Measurements from ENCODE around the gene MBP. TPM values are rescaled to one million over a fixed set of nuclear protein-coding genes. Genes with fewer than 3 reads are reported as not detected.

The MBP gene
- total and polyA plus RNA-seq, 2 experiments from 2014 or later: 18.4 to 22.9 TPM

- Histone ChIP-seq H3F3A (replicated peaks; ENCODE audit: low read depth) (no peaks in the 10 kb centered on the region), H3K79me2 (replicated peaks; ENCODE audit: insufficient read depth) (no peaks in the 10 kb centered on the region), H3K27me3 (ENCODE audit: insufficient read depth) (no peaks in the 10 kb centered on the region), H3K4me1 (ENCODE audit: insufficient read depth) (peaks cover 27% of the 10 kb centered on the region), H3K9me2 (ENCODE audit: insufficient read depth) (no peaks in the 10 kb centered on the region; the same call in 1 of the 2 replicates), H2AFZ (peak overlapping the region; percentile 64; the same call in 1 of the 2 replicates), H3K4me2 (no peak overlapping the region), H3K36me3 (ENCODE audit: insufficient read depth) (no peaks in the 10 kb centered on the region), H3K4me3 (no peak overlapping the region), H4K20me1 (replicated peaks; ENCODE audit: insufficient read depth) (no peaks in the 10 kb centered on the region), H3K27ac (ENCODE audit: low read depth) (no peak overlapping the region)
- Mint-ChIP-seq H3K4me1 (peaks cover 65% of the 10 kb centered on the region), H3K36me3 (ENCODE audit: low read depth) (peaks cover 14% of the 10 kb centered on the region; the same call in 2 of the 3 replicates), H3K27me3 (ENCODE audit: insufficient read depth, low read depth, poor library complexity) (peaks cover 7% of the 10 kb centered on the region), H3K4me3 (no peak overlapping the region), H3K27ac (no peak overlapping the region), H3K9me3 (peaks cover 21% of the 10 kb centered on the region; the same call in 2 of the 3 replicates)
- DNase-seq (ENCODE audit: low spot score) (no peak), ATAC-seq (no peak)
- TF ChIP-seq STAT1 (IDR thresholded peaks at IDR 0.05; ENCODE audit: unreplicated experiment): no peak
- no peak for TF ChIP-seq ZNF462 (CRISPR knock-in tag; IDR thresholded peaks at IDR 0.05)
- no peak for TF ChIP-seq ETS1 (IDR thresholded peaks at IDR 0.05)
- TF ChIP-seq ZNF331 (CRISPR knock-in tag; IDR thresholded peaks at IDR 0.05; ENCODE audit: low read depth): no peak
- TF ChIP-seq NANOG (IDR thresholded peaks at IDR 0.05; ENCODE audit: borderline replicate concordance): no peak
- TF ChIP-seq POLR2AphosphoS5 (IDR thresholded peaks at IDR 0.05; ENCODE audit: low read depth): no peak
- TF ChIP-seq REST (IDR thresholded peaks at IDR 0.05; ENCODE audit: unreplicated experiment): no peak
- TF ChIP-seq EZH2 (IDR thresholded peaks at IDR 0.05; ENCODE audit: low read depth, unreplicated experiment): no peak
Measured at GRCh38 chr18:77162580-77162979, 30.0 kb upstream of the MBP start.

Measured in GM23338 (cell line).